CD4-positive, CD25-positive, alpha-beta regulatory T cell (primary cell): Measurements from ENCODE around the gene C2CD3. TPM values are rescaled to one million over a fixed set of nuclear protein-coding genes. Genes with fewer than 3 reads are reported as not detected.

Experiments
- ATAC-seq, 2 donors: fragments of 150-1000 bp; cut with Tn5 transposase; one replicate each; pipeline ENCODE4 v1.10.0; 2021; ENCODE audit warnings: low read depth in 2 of 2, moderate number of reproducible peaks in 2 of 2, moderate library complexity in 1 of 2
- DNase-seq, 3 donors: peaks; one replicate each; pipeline versions ENCODE4 v3.0.0 to v3.0.0-alpha.2; 2012 to 2022; ENCODE audit warnings: mixed read lengths in 1 of 3
- H3K27ac ChIP-seq: one replicate; pipeline ENCODE4 v1.7.0; 2013; ENCODE audit warnings: mild to moderate bottlenecking, low read length; ENCODE audit not compliant: insufficient read depth, poor library complexity, severe bottlenecking
- H3K27me3 ChIP-seq: one replicate; pipeline ENCODE4 v1.7.0; 2013; ENCODE audit warnings: low read length; ENCODE audit not compliant: control insufficient read depth, insufficient read depth
- H3K36me3 ChIP-seq: one replicate; pipeline ENCODE4 v1.7.0; 2013; ENCODE audit warnings: mild to moderate bottlenecking, low read length, moderate library complexity; ENCODE audit not compliant: control insufficient read depth, insufficient read depth
- H3K4me1 ChIP-seq: 2 replicates; pipeline ENCODE4 v1.7.0; 2013; ENCODE audit warnings: mild to moderate bottlenecking, low read length; ENCODE audit not compliant: insufficient read depth, control insufficient read depth, poor library complexity, severe bottlenecking
- H3K4me3 ChIP-seq: one replicate; pipeline ENCODE4 v1.7.0; 2013; ENCODE audit warnings: low read depth, mild to moderate bottlenecking, low read length, moderate library complexity
- H3K9me3 ChIP-seq, 2 experiments: 1 replicate in 1 of 2; 2 replicates in 1 of 2; pipeline ENCODE4 v1.7.0; 2013; ENCODE audit warnings: low read length in 2 of 2, mild to moderate bottlenecking in 1 of 2, moderate library complexity in 1 of 2; ENCODE audit not compliant: control insufficient read depth in 2 of 2
- H3K27ac Mint-ChIP-seq, 3 donors: one replicate each; pipeline ENCODE4 v1.8.0; 2020 to 2022; ENCODE audit warnings: mild to moderate bottlenecking in 3 of 3, mixed read lengths in 3 of 3, moderate library complexity in 2 of 3
- H3K27me3 Mint-ChIP-seq: one replicate; pipeline ENCODE4 v1.8.0; 2022; ENCODE audit warnings: mild to moderate bottlenecking, mixed read lengths
- H3K36me3 Mint-ChIP-seq: one replicate; pipeline ENCODE4 v1.8.0; 2020; ENCODE audit warnings: mixed read lengths
- H3K4me1 Mint-ChIP-seq, 4 donors: one replicate each; pipeline ENCODE4 v1.8.0; 2020 to 2022; ENCODE audit warnings: mixed read lengths in 4 of 4, mild to moderate bottlenecking in 1 of 4
- H3K4me3 Mint-ChIP-seq, 4 donors: one replicate each; pipeline ENCODE4 v1.8.0; 2020 to 2022; ENCODE audit warnings: mild to moderate bottlenecking in 4 of 4, mixed read lengths in 4 of 4, moderate library complexity in 3 of 4
- H3K9me3 Mint-ChIP-seq, 7 donors: one replicate each; pipeline ENCODE4 v1.8.0; 2020 to 2022; ENCODE audit warnings: mixed read lengths in 7 of 7, mild to moderate bottlenecking in 3 of 7, moderate library complexity in 2 of 7
- polyA plus RNA-seq, 4 donors: library from polyadenylated mRNA; unstranded; fragments of 300-500 nt; fragmentation: Illumina TruSeq; gene quantifications; one replicate each; pipeline ENCODE4 v1.2.3, GENCODE V29; 2021
- total RNA-seq: library from RNA; stranded (reverse); gene quantifications from one replicate; pipeline ENCODE4 v1.2.3, GENCODE V29; 2022

Gene C2CD3
- total and polyA plus RNA-seq, 5 donors from 2014 or later = 7.2 to 46.4 (median 9.3) TPM

DNA sequence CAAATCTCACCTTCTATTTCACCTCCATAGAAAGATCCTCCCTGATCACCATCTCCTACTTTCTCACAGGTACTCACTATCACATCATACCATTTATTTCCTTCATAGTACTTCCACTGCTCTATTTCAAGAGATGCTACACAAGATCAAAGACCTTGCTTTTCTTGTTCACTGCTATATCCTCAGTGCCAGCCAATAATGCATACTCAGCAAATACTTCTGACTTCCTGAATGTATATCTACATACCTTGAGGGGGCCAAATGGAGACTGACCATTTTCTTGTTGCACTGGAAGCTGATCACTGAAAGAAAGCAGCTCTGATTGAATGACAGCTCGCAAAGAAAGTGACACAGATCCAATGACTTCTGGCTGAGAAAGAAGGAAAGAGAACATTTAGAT lies 64.7 kb downstream of the C2CD3 start:
- Histone ChIP-seq H3K9me3 (no peaks in the 10 kb centered on the region), H3K27ac (no peak overlapping the region), H3K4me1 (no peaks in the 10 kb centered on the region), H3K4me3 (no peak overlapping the region), H3K36me3 (peaks cover 54% of the 10 kb centered on the region), H3K27me3 (no peaks in the 10 kb centered on the region)
- Mint-ChIP-seq H3K27me3 (no peaks in the 10 kb centered on the region), H3K4me1 (peaks cover 0 to 10% (median 3%) of the 10 kb centered on the region in 4 donors), H3K27ac (peak overlapping the region in 2 of 3 donors; percentile 1 to 68), H3K9me3 (peaks cover 0 to 3% (median 0%) of the 10 kb centered on the region in 7 donors), H3K4me3 (no peak overlapping the region), H3K36me3 (peaks cover 70% of the 10 kb centered on the region)
- ATAC-seq (no peak), DNase-seq (no peak)

DNA sequence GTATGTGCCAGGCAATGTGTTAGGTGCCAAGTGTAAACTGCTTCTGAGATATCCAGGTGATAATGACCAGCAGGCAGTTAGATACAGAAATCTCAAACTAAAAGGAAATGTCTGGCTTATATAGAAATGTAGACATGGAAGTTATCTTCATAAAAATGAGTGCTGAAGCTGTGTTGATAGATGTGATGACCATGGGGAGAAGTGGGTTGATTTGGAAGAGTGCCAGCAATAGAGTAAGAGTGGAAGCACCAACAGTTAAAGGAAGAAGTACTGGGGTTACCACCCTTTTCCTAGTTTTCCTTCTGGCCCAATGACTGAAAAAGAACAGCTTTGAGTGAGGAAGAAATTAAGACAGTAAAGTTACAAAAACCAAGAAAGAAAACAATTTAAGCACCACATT lies 68.5 kb downstream of the C2CD3 start:
- Histone ChIP-seq H3K27me3 (no peaks in the 10 kb centered on the region), H3K9me3 (no peaks in the 10 kb centered on the region), H3K4me3 (no peak overlapping the region), H3K4me1 (no peaks in the 10 kb centered on the region), H3K27ac (no peak overlapping the region), H3K36me3 (peaks cover 70% of the 10 kb centered on the region)
- Mint-ChIP-seq H3K4me1 (peaks cover 7 to 10% (median 9%) of the 10 kb centered on the region in 4 donors), H3K27me3 (no peaks in the 10 kb centered on the region), H3K9me3 (peaks cover 0 to 3% (median 0%) of the 10 kb centered on the region in 7 donors), H3K27ac (peak overlapping the region in 1 of 3 donors; percentile 23), H3K4me3 (no peak overlapping the region), H3K36me3 (peaks cover 80% of the 10 kb centered on the region)
- ATAC-seq (no peak), DNase-seq (no peak)

DNA sequence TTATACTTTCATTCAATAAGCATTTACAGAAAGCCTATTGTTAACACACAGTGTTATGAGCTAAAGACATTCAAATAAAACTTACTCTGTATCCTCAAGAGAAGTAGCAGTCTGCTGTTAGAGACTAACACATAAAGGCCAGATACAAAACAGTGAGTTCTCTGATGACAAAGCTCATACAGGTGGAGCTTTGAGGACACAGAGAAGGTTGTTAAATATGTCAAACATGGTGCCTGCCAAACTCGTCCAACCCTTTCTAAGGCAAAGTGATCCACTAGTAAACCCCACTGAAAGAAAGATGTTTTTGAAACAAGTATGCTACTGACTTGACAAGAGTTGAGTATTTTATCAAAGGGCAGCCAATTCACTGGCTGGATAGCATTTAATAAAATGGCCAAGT lies 70.1 kb downstream of the C2CD3 start:
- Mint-ChIP-seq H3K27ac (no peak overlapping the region), H3K9me3 (peaks cover 0 to 3% (median 0%) of the 10 kb centered on the region in 7 donors)

GRCh38 chr11:74100231-74100630 lies 70.6 kb downstream of the C2CD3 start:
- ATAC-seq (no peak), DNase-seq (no peak)
- Mint-ChIP-seq H3K4me1 (peaks cover 7 to 10% (median 9%) of the 10 kb centered on the region in 4 donors), H3K27me3 (no peaks in the 10 kb centered on the region), H3K36me3 (peaks cover 75% of the 10 kb centered on the region), H3K4me3 (no peak overlapping the region), H3K9me3 (peaks cover 0 to 3% (median 0%) of the 10 kb centered on the region in 7 donors), H3K27ac (no peak overlapping the region)
- no peak overlapping the region for H3K4me3 ChIP-seq
- no peaks in the 10 kb centered on the region for H3K27me3 ChIP-seq
- no peaks in the 10 kb centered on the region for H3K4me1 ChIP-seq
- H3K27ac ChIP-seq = no peak overlapping the region
- peaks cover 73% of the 10 kb centered on the region for H3K36me3 ChIP-seq
- H3K9me3 ChIP-seq = no peaks in the 10 kb centered on the region

More for the DNA sequence above, 70.1 kb downstream of the C2CD3 start:
- peaks cover 75% of the 10 kb centered on the region for H3K36me3 ChIP-seq
- Mint-ChIP-seq H3K4me3 (no peak overlapping the region), H3K4me1 (peaks cover 7 to 10% (median 9%) of the 10 kb centered on the region in 4 donors), H3K36me3 (peaks cover 80% of the 10 kb centered on the region), H3K27me3 (no peaks in the 10 kb centered on the region)
- H3K4me3 ChIP-seq = no peak overlapping the region
- H3K27ac ChIP-seq = no peak overlapping the region
- H3K4me1 ChIP-seq = no peaks in the 10 kb centered on the region
- ATAC-seq (no peak), DNase-seq (no peak)
- H3K9me3 ChIP-seq = no peaks in the 10 kb centered on the region
- H3K27me3 ChIP-seq = no peaks in the 10 kb centered on the region

GRCh38 chr11:74097686-74098237 lies 73.0 kb downstream of the C2CD3 start:
- Histone ChIP-seq H3K36me3 (peaks cover 75% of the 10 kb centered on the region), H3K9me3 (no peaks in the 10 kb centered on the region), H3K4me1 (no peaks in the 10 kb centered on the region), H3K4me3 (no peak overlapping the region), H3K27me3 (no peaks in the 10 kb centered on the region), H3K27ac (no peak overlapping the region)
- H3K27me3 Mint-ChIP-seq = no peaks in the 10 kb centered on the region
- no peak overlapping the region for H3K27ac Mint-ChIP-seq
- ATAC-seq (no peak), DNase-seq (peak in 1 of 3 donors; percentile 28)
- no peak overlapping the region for H3K4me3 Mint-ChIP-seq
- peaks cover 0 to 3% (median 0%) of the 10 kb centered on the region in 7 donors for H3K9me3 Mint-ChIP-seq
- H3K36me3 Mint-ChIP-seq = peaks cover 67% of the 10 kb centered on the region
- peaks cover 0 to 10% (median 9%) of the 10 kb centered on the region in 4 donors for H3K4me1 Mint-ChIP-seq

DNA sequence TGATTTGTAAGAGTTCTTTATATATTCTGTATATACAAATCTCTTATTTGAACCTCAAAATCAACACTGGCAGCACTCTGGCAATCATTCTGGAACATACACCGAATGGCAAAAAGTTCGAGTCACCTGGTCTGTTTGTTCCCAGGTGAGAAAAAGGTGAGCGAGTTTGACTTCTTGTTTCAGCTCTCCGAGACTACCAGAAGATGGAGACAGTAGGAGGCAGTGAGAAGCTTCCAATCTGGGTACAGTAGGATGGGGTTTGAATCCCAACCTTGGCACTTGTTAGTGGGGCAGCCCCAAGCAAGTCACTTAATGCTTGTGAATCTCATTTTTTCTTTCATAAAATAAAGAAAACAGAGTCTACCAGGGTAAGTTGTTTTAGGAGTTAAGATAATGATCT lies 76.4 kb downstream of the C2CD3 start:
- Mint-ChIP-seq H3K36me3 (peaks cover 42% of the 10 kb centered on the region), H3K27me3 (no peaks in the 10 kb centered on the region), H3K27ac (no peak overlapping the region), H3K9me3 (no peaks in the 10 kb centered on the region), H3K4me3 (no peak overlapping the region), H3K4me1 (peaks cover 0 to 8% (median 7%) of the 10 kb centered on the region in 4 donors)
- DNase-seq = no peak
- H3K36me3 ChIP-seq = peaks cover 67% of the 10 kb centered on the region
- no peaks in the 10 kb centered on the region for H3K9me3 ChIP-seq
- no peak overlapping the region for H3K4me3 ChIP-seq
- no peaks in the 10 kb centered on the region for H3K27me3 ChIP-seq
- no peak overlapping the region for H3K27ac ChIP-seq
- no peak for ATAC-seq
- H3K4me1 ChIP-seq = no peaks in the 10 kb centered on the region

DNA sequence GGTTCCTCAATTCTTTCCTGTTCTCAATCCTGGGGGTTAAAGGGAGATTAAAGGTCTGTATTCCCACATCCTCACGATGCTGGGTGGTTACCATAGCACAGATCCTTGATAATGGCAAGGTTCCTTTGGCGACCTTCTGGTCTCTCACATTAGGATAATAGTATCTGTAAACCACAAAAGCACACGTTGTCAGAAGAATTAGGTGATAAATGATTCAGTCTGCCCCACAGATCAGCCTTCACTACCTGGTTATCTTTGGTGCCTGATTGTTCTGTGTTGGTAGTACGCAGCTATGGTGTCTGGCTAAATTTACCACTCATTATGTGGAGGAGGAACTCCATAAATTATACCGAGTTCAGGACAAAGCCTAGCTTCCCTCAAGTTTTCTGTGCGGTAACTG lies 78.4 kb downstream of the C2CD3 start:
- ATAC-seq (no peak), DNase-seq (no peak)
- peaks cover 0 to 6% (median 0%) of the 10 kb centered on the region in 4 donors for H3K4me1 Mint-ChIP-seq
- no peaks in the 10 kb centered on the region for H3K27me3 ChIP-seq
- no peaks in the 10 kb centered on the region for H3K27me3 Mint-ChIP-seq
- H3K27ac Mint-ChIP-seq = peak overlapping the region in 1 of 3 donors; percentile 55
- peaks cover 36% of the 10 kb centered on the region for H3K36me3 Mint-ChIP-seq
- H3K27ac ChIP-seq = no peak overlapping the region
- no peaks in the 10 kb centered on the region for H3K4me1 ChIP-seq
- no peak overlapping the region for H3K4me3 ChIP-seq
- no peaks in the 10 kb centered on the region for H3K9me3 ChIP-seq
- H3K9me3 Mint-ChIP-seq = no peaks in the 10 kb centered on the region
- H3K36me3 ChIP-seq = peaks cover 70% of the 10 kb centered on the region
- H3K4me3 Mint-ChIP-seq = no peak overlapping the region

- Histone ChIP-seq H3K27ac (no peak overlapping the region), H3K27me3 (no peaks in the 10 kb centered on the region), H3K4me1 (peaks cover 2% of the 10 kb centered on the region), H3K9me3 (no peaks in the 10 kb centered on the region), H3K4me3 (no peak overlapping the region), H3K36me3 (peaks cover 70% of the 10 kb centered on the region)
- Mint-ChIP-seq H3K27me3 (no peaks in the 10 kb centered on the region), H3K36me3 (peaks cover 36% of the 10 kb centered on the region), H3K4me3 (no peak overlapping the region), H3K27ac (no peak overlapping the region), H3K9me3 (no peaks in the 10 kb centered on the region), H3K4me1 (peaks cover 0 to 6% (median under 1%) of the 10 kb centered on the region in 4 donors)
- DNase-seq (no peak), ATAC-seq (no peak)
Measured at GRCh38 chr11:74091549-74091948, 79.3 kb downstream of the C2CD3 start.
